Stimulated activated CD4-positive, alpha-beta T cell treated with anti-CD3 and anti-CD28 coated beads, Interleukin-15, amount 100 ng/mL, for 48 hours (primary cell): ENCODE data around the gene BCL2L15.
A peak's percentile ranks its signal among the peaks of the same experiment; 100 is the strongest.

Source experiments
- DNase-seq, 2 donors: peaks; one replicate each; pipeline ENCODE4 v3.0.0-alpha.2; 2020; ENCODE audit warnings: low read depth in 2 of 2

The BCL2L15 gene

GRCh38 chr1:113887402-113888175, at the start of gene BCL2L15:
TSS of gene BCL2L15 (minus strand) at chr1:113887581. CDS start at chr1:113887375, 206 bp downstream.
- no peak for DNase-seq

DNA sequence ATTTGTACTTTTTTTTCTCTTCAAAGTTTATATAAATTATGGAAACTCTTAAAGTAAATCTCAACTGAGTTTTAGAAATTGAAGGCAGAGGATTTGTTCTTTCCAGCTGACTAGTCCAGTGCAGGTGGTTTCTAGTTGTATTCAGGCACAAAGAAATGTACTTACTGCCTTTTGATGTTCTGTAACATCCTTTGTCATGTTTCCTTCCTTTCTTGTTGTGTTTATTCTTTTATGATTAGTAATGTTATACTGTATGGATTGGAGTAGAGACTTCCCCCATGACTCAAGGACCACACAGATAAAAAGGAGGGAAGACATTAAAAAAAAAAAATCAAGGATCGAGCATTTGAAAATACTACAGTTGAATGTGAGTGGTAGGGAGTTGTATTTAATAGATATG, 49.8 kb upstream of the BCL2L15 start:
- no peak for DNase-seq

DNA sequence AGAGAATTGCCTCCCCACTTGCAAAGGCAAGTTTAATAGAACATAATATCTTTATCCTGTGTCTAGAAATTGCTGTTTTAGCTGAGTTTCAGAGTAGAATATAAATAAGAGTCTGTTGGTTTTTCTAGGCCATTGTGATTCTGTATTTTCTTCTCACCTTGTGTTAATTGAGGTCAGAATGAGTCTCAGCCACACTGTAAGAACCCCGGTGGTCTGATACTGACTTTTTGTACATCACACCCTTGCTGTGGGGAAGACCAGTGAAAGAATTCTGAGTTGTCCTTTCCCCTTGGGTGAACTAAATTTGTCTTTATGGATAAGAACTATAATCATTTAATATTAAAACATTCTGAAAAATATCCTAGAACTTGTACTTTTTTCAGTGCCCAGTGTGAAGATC, 48.6 kb upstream of the BCL2L15 start:
- DNase-seq, result no peak

GRCh38 chr1:113935176-113935575, 47.8 kb upstream of the BCL2L15 start:
- DNase-seq, result no peak

- DNase-seq, result no peak
These were observed 47.2 kb upstream of the BCL2L15 start for GRCh38 chr1:113934511-113935055.

DNA sequence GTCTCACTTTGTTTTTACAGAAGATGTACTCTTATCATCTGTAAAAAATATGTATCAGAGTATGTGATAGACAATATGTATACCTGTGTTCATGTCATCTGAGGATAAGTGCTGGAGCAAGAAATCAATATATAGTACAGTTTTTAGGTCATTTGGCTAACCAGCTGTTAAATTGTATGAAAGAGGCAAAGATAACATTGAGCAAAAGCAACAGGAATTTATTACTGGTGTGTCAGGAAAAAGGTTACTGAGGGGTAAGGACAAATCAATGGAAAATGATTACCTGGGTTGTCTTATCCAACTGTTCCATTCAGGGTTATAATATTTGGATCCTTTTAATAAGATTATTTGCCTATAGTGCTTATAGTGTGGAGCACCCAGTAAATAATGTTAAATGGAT, 46.6 kb upstream of the BCL2L15 start:
- DNase-seq, result no peak

- no peak for DNase-seq
These were observed 44.1 kb upstream of the BCL2L15 start for GRCh38 chr1:113931451-113931851.

DNA sequence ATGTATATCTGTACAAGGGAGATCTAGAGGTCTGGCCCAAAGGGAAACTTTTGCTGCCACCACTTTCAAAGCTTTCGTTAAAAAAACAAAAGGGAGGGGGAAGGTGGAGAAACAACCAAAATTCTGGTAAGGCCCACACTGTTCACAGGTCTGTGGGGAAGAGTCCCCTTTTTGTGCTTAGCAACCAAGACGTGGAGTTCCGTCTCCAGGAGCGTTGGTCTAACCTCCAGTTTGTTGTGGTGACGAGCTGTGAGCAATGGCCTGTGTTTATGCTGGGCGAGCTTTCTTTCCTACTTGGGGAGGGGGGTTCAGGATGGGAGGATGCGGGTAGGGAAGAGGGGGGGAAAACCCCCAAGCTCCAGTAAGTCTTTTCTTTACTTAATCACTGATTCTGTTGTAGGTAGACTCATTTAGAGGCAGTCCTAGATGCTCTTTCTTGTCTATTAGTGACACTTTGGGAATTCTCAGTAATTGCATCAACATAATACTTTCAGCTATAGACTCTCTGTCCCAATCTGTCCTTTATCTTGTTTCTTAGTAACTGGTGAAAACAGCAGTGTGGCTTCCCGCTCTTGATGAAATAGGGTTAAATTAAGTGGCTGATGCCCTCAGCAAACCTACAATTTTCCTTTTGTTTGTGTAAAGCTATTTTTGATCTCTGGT, 43.2 kb upstream of the BCL2L15 start:
- peak; percentile 52 to 55 for DNase-seq

DNA sequence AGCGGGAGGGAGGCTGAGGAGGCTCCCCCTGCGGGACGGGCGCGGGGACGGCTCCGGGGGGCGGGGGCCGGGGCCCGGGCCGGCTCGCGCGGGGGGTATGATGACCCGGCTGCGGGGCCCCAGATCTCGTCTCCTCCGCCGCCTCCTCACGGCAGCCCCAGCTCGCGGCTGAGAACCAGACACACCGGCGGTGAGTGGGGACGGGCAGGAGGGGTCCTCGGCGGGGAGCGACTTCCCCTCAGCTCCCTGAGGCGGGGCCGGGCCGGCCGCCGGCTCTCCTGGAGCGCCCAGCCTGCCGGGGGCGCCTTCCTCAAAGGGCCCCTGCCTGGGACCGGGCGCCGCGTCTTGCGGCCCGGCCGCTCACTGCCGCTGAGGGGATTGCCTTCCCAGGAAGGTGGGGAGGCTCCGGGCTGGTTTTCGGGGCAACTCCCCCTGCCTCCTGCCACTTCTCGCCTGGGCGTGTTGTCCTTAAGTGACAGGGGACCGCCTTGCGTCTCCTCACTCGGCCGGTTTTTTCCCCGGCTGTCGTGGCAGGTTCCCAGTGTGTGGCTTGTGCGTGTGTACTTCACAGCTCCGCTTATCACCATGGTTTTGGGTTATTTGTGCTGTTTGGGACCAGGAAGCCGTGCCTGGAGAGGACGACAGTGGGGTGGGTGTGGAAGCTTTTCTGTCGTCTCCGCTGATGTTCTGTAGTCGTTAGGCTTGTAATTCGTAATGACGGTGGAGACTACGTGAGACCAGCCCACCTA, 42.5 kb upstream of the BCL2L15 start:
- DNase-seq, result peak; percentile 33 to 45

- peak; percentile 82 to 91 for DNase-seq
These were observed 41.8 kb upstream of the BCL2L15 start, which contains the start of gene HIPK1 for GRCh38 chr1:113928941-113929749. TSS of gene HIPK1 (plus strand) at chr1:113929324.

DNA sequence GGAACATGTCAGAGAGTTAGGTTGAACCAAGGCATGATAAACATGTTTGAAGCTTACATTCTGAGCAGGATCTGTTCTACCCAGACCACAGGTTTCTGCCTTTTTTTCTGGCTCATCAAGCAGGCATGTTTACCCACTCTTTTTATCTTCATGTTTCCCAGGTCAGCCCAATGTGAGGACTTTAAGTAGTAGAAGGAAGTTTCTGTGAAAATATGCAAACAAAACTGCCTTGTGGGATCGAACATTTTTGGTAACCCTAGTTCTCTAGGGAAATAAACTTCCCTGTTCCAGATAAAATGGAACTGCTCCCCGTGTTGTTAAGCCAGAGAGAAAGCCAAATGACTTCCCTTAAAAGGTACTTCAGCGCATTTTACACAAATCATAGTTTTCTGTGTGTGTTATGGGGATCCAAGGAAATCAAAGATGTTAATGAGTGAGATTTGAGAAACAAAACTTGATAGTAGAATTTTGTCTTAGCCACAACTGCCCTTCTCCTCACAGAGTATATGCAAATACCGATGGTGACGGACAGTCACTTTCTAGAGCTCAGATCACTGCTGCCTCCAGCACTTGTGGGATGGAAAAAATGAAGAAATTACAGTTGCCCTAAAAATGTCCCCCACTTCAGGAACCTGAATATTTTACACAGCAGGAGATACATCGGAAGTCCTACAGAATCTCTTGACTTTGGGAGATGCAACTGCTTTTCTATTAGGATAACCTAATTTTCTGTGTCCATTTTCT, 41.0 kb upstream of the BCL2L15 start:
- DNase-seq, result no peak

GRCh38 chr1:113924473-113924872, 37.1 kb upstream of the BCL2L15 start:
- no peak for DNase-seq

- no peak for DNase-seq
These were observed 35.6 kb upstream of the BCL2L15 start for GRCh38 chr1:113922957-113923356.

- no peak for DNase-seq
These were observed 30.9 kb upstream of the BCL2L15 start for GRCh38 chr1:113918243-113918642.

DNA sequence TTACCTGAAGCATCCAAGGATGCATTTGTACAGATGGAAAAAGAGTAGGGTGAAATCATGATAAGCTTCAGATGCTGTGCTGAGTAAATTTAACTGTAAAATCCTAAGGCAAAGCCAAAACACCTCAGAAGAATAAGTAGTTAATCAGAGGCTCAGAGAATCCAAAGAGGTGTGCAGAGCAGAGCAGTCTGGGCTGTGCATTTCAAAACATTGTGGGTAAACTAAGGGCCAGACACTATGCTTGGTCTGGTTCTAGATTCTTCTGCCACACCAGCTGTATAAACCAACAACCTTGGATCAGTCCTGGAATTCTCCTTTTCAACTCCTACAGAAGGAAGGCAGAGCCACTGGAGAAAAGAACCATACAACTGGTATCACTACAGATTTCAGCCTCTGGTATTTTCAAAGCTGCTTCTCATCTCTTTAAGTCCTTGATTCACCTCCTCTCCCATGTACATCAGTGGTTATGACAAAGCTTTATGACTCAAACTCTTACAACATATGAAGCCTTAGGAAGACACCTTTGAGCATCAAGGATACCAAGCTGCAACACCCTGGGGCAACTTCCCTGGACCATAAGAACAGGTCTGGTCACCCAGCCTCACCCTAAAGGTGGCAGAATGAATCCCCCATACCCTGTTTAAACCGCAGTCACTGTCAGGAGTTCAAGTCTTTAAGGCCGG, 30.2 kb upstream of the BCL2L15 start:
- DNase-seq, result no peak

GRCh38 chr1:113916974-113917373, 29.6 kb upstream of the BCL2L15 start:
- no peak for DNase-seq

- no peak for DNase-seq
These were observed 26.7 kb upstream of the BCL2L15 start for GRCh38 chr1:113913887-113914664.

- DNase-seq, result no peak
These were observed 25.9 kb upstream of the BCL2L15 start for GRCh38 chr1:113913312-113913668.

- no peak for DNase-seq
These were observed 25.4 kb upstream of the BCL2L15 start for GRCh38 chr1:113912594-113913311.
